Activated CD8-positive, alpha-beta T cell treated with anti-CD3 and anti-CD28 coated beads for 36 hours (primary cell): ENCODE results near the gene NRSN1. TPM values are rescaled to one million over a fixed set of nuclear protein-coding genes. Genes with fewer than 3 reads are reported as not detected.

ENCODE experiments used
- ATAC-seq: fragments of 200-7000 bp; cut with Tn5 transposase; one replicate; pipeline ENCODE4 v1.10.0; 2021; ENCODE audit warnings: mild to moderate bottlenecking, moderate library complexity
- CTCF ChIA-PET: fragments of 350-600 bp; sonication (Branson Sonifier 250); formaldehyde crosslinking; loops from one replicate; lab custom pipeline; 2021; ENCODE audit warnings: antibody characterized with exemption; lab: Charles Lee
- POLR2A ChIA-PET: fragments of 350-600 bp; sonication (Branson Sonifier 250); formaldehyde crosslinking; loops from one replicate; lab custom pipeline; 2021; ENCODE audit warnings: antibody characterized with exemption; lab: Charles Lee
- DNase-seq: peaks from one replicate; pipeline ENCODE4 v3.0.0-alpha.2; 2020
- H3K27ac Mint-ChIP-seq: one replicate; pipeline ENCODE4 v1.8.0; 2021; ENCODE audit warnings: mild to moderate bottlenecking, mixed read lengths
- H3K27me3 Mint-ChIP-seq: one replicate; pipeline ENCODE4 v1.8.0; 2021; ENCODE audit warnings: mixed read lengths
- H3K36me3 Mint-ChIP-seq: one replicate; pipeline ENCODE4 v1.8.0; 2021; ENCODE audit warnings: low read depth, mixed read lengths
- H3K4me1 Mint-ChIP-seq: one replicate; pipeline ENCODE4 v1.8.0; 2021; ENCODE audit warnings: low read depth, mixed read lengths
- H3K4me3 Mint-ChIP-seq: one replicate; pipeline ENCODE4 v1.8.0; 2021; ENCODE audit warnings: mild to moderate bottlenecking, moderate library complexity, mixed read lengths
- H3K9me3 Mint-ChIP-seq: one replicate; pipeline ENCODE4 v1.8.0; 2021; ENCODE audit warnings: mixed read lengths
- intact Hi-C: fragments of 100-400 bp; cut with micrococcal nuclease; formaldehyde crosslinking; loops from one replicate; pipeline ENCODE4 v1.10.0; 2022
- total RNA-seq, 2 experiments: library from RNA; stranded (reverse); gene quantifications; one replicate each; pipeline ENCODE4 v1.2.3, GENCODE V29; 2021
- TF ChIP-seq, protein P1 (sequence below): fragments of 200-600 bp; IDR thresholded peaks from one replicate; pipeline ENCODE4 v1.8.0; 2022; ENCODE audit warnings: antibody characterized with exemption, mild to moderate bottlenecking

NRSN1 gene
- total RNA-seq, 2 experiments from 2014 or later = not detected

DNA sequence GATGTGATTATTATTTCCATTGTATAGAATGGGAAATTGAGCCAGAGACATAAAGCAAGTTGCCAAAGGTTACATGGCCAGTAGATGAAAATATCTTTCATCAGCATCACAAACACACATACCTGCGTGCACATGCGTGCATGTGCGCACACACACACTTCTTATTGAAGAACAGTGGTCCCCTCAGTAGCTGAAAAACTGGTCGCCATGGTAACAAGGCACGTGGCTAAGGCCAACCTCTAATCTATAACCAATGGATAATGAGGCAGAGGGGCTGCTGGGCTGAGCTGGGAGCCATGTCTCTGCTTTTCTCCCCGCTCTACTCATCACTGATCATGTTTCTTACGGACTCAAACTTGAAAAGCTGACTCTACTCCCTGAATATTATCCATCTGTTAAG is 60.3 kb downstream of the NRSN1 start:
- TF ChIP-seq, protein P1, sequence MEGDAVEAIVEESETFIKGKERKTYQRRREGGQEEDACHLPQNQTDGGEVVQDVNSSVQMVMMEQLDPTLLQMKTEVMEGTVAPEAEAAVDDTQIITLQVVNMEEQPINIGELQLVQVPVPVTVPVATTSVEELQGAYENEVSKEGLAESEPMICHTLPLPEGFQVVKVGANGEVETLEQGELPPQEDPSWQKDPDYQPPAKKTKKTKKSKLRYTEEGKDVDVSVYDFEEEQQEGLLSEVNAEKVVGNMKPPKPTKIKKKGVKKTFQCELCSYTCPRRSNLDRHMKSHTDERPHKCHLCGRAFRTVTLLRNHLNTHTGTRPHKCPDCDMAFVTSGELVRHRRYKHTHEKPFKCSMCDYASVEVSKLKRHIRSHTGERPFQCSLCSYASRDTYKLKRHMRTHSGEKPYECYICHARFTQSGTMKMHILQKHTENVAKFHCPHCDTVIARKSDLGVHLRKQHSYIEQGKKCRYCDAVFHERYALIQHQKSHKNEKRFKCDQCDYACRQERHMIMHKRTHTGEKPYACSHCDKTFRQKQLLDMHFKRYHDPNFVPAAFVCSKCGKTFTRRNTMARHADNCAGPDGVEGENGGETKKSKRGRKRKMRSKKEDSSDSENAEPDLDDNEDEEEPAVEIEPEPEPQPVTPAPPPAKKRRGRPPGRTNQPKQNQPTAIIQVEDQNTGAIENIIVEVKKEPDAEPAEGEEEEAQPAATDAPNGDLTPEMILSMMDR = no peak
- DNase-seq (no peak), ATAC-seq (no peak)
- ChIA-PET POLR2A (no interaction called here), CTCF (interaction anchor here (0.6 kb wide), 1 partner anchor 20 kb away, joined by 3 read pairs; no protein-coding TSS in a partner anchor)
- Mint-ChIP-seq H3K4me3 (no peak overlapping the region), H3K36me3 (no peaks in the 10 kb centered on the region), H3K4me1 (no peaks in the 10 kb centered on the region), H3K27me3 (peaks cover 6% of the 10 kb centered on the region), H3K27ac (no peak overlapping the region), H3K9me3 (no peaks in the 10 kb centered on the region)
- intact Hi-C loops = no loop called here

DNA sequence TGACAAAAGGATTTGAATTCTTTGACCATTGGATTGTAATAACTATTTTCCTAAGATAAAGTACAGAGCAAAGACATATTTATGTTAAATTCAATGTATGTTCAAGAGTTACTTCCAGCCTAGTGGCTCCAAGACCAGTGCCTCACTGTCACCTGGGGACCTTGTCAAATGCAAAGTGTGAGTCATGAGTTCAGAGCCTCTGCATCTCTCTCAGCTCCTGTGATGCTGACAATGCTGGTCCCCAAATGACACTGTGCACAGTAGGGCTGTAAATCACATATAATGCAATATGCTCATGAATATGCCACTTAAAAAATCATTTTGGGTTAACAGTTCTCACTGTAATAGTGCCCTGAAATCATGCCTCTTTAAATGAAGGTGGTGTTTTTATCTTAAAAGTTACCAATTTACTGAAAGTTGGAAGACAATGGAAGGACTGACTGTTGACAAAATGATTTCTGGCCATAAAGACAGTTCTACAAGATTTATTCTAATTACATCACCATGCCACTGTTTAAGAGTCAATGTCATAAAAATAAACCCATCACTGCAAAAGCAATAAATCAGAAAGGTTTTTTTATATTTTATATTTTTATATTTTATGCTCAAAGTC is 62.1 kb downstream of the NRSN1 start:
- CTCF ChIA-PET = no interaction called here
- no peak for ATAC-seq

DNA sequence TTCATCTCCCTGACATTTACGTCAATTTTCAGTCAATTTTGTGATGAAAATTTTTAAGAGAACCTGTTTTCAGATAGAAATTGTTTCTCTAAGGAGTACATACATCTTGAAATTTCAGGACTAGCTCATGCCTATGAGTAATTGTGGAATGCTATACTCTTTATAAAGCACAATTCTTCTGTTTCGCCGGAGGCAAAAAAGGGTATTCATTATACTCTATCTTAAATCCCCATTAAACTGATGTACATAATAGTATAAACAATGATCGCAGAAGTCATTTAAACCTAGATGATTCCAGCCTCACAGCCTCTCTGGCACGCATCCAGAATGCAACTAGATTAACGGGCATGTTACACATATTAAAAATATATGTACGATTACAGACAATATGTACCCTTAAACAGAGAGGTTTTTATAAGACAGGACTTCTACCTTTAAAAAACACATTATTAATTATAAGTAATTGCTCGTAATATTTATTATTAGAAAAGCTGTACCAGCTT is 62.6 kb downstream of the NRSN1 start:
- POLR2A ChIA-PET = no interaction called here
- ATAC-seq (no peak), DNase-seq (no peak)
- Mint-ChIP-seq H3K9me3 (no peaks in the 10 kb centered on the region), H3K36me3 (no peaks in the 10 kb centered on the region), H3K4me3 (no peak overlapping the region), H3K27ac (no peak overlapping the region), H3K27me3 (peaks cover 14% of the 10 kb centered on the region), H3K4me1 (no peaks in the 10 kb centered on the region)
- CTCF ChIA-PET = no interaction called here
- intact Hi-C loops = no loop called here
- TF ChIP-seq, protein P1 = no peak

More for the DNA sequence above, 62.1 kb downstream of the NRSN1 start:
- Mint-ChIP-seq H3K27me3 (peaks cover 14% of the 10 kb centered on the region), H3K36me3 (no peaks in the 10 kb centered on the region), H3K27ac (no peak overlapping the region), H3K4me3 (no peak overlapping the region), H3K4me1 (no peaks in the 10 kb centered on the region), H3K9me3 (no peaks in the 10 kb centered on the region)
- POLR2A ChIA-PET = no interaction called here
- intact Hi-C loops = no loop called here
- TF ChIP-seq, protein P1 = no peak
- DNase-seq = no peak

DNA sequence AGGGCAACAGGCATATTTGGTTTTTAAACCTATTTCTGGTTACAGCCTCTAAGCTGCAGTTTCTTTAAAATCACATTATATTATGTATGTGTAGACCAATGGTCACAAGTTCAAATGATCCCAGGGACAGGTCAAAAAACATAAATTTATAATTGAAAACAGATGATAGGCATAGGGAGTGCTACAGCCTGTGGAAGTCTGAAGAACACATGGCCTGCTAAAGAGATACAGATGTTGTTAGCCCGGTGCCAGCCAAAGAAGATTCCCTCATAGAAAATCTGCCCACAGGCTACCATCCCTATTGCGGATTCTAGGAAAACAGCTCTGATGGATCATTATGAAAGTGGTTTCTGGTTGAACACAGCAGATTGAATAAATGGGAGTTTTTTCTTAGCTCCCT is 65.3 kb downstream of the NRSN1 start:
- ATAC-seq = no peak
- no peaks in the 10 kb centered on the region for H3K9me3 Mint-ChIP-seq
- ChIA-PET POLR2A (interaction anchor here (0.6 kb wide), 1 partner anchor 1035 kb away, joined by 3 read pairs; no protein-coding TSS in a partner anchor), CTCF (interaction anchor here (1.6 kb wide), 1 partner anchor 13 kb away, joined by 5 read pairs; no protein-coding TSS in a partner anchor)
- no peaks in the 10 kb centered on the region for H3K36me3 Mint-ChIP-seq
- H3K27ac Mint-ChIP-seq = no peak overlapping the region
- no peaks in the 10 kb centered on the region for H3K4me1 Mint-ChIP-seq
- H3K27me3 Mint-ChIP-seq = peaks cover 20% of the 10 kb centered on the region
- DNase-seq = no peak
- no peak overlapping the region for H3K4me3 Mint-ChIP-seq
- intact Hi-C loops = no loop called here
- TF ChIP-seq, protein P1 = no peak

DNA sequence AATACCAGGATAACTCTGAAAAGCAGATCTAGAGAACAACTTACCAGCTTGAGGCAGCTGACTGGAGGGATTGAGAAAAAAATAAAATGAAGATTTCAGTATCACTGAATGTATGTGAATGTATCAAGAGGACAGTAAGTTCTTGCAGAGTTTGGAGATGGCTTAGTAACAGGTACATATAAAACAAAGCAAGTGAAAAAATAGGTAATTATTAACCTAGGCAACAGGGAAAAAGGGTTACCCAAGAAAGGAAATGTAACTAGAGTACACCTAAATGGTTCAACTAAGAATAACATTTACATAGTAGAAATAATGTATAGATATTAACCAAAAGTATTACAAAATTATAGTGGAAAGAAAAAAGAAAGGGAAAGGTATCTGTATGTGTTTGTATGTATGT is 67.3 kb downstream of the NRSN1 start:
- H3K4me3 Mint-ChIP-seq = no peak overlapping the region
- TF ChIP-seq, protein P1 = no peak
- no peak overlapping the region for H3K27ac Mint-ChIP-seq
- ATAC-seq = no peak
- CTCF ChIA-PET = no interaction called here
- POLR2A ChIA-PET = no interaction called here
- H3K36me3 Mint-ChIP-seq = no peaks in the 10 kb centered on the region
- intact Hi-C loops = no loop called here
- DNase-seq = no peak
- no peaks in the 10 kb centered on the region for H3K9me3 Mint-ChIP-seq
- no peaks in the 10 kb centered on the region for H3K4me1 Mint-ChIP-seq
- H3K27me3 Mint-ChIP-seq = peaks cover 20% of the 10 kb centered on the region
